H9 (cell line): ENCODE results near the gene NAPSA. TPM values are rescaled to one million over a fixed set of nuclear protein-coding genes. Genes with fewer than 3 reads are reported as not detected.

Source experiments
- DNase-seq: peaks from one replicate; pipeline ENCODE4 v3.0.0-alpha.2; 2017
- H2AFZ ChIP-seq: one replicate; pipeline ENCODE4 v1.6.1; 2013; ENCODE audit warnings: mild to moderate bottlenecking, low read length, control low read depth, moderate library complexity
- H2AK5ac ChIP-seq: 2 replicates; pipeline ENCODE4 v1.6.1; 2013; ENCODE audit warnings: low read length, control low read depth, mixed read lengths; ENCODE audit not compliant: insufficient read length
- H2BK120ac ChIP-seq: one replicate; pipeline ENCODE4 v1.6.1; 2013; ENCODE audit warnings: low read depth, mild to moderate bottlenecking, low read length, control low read depth, inconsistent platforms; ENCODE audit not compliant: poor library complexity, severe bottlenecking
- H2BK12ac ChIP-seq: 2 replicates; pipeline ENCODE4 v1.6.1; 2013; ENCODE audit warnings: low read length, control low read depth, mixed read lengths, low read depth; ENCODE audit not compliant: insufficient read length
- H2BK15ac ChIP-seq: 2 replicates; pipeline ENCODE4 v1.6.1; 2013; ENCODE audit warnings: low read depth, low read length, control low read depth
- H2BK20ac ChIP-seq: one replicate; pipeline ENCODE4 v1.6.1; 2013; ENCODE audit warnings: low read depth, mild to moderate bottlenecking, low read length, control low read depth, inconsistent platforms; ENCODE audit not compliant: poor library complexity, severe bottlenecking
- H2BK5ac ChIP-seq: 2 replicates; pipeline ENCODE4 v1.6.1; 2013; ENCODE audit warnings: low read length, control low read depth, mixed read lengths; ENCODE audit not compliant: insufficient read length
- H3K14ac ChIP-seq: 2 replicates; pipeline ENCODE4 v1.6.1; 2013; ENCODE audit warnings: low read length, control low read depth; ENCODE audit not compliant: insufficient read depth
- H3K18ac ChIP-seq: 2 replicates; pipeline ENCODE4 v1.6.1; 2013; ENCODE audit warnings: low read depth, mild to moderate bottlenecking, mixed read lengths, low read length, control low read depth; ENCODE audit not compliant: insufficient read length
- H3K23ac ChIP-seq: 2 replicates; pipeline ENCODE4 v1.6.1; 2013; ENCODE audit warnings: low read length, control low read depth, mixed read lengths, low read depth; ENCODE audit not compliant: insufficient read length
- H3K23me2 ChIP-seq: 2 replicates; pipeline ENCODE4 v1.6.1; 2013; ENCODE audit warnings: low read depth, mild to moderate bottlenecking, mixed read lengths, low read length, control low read depth; ENCODE audit not compliant: insufficient read length, poor library complexity, severe bottlenecking
- H3K27ac ChIP-seq: 2 replicates; pipeline ENCODE4 v1.5.1; 2013; ENCODE audit warnings: low read length, control low read depth, mixed read lengths, low read depth; ENCODE audit not compliant: insufficient read length
- H3K27me3 ChIP-seq: 2 replicates; pipeline ENCODE4 v1.6.1; 2013; ENCODE audit warnings: low read length, control low read depth, inconsistent platforms; ENCODE audit not compliant: insufficient read depth
- H3K4ac ChIP-seq: 2 replicates; pipeline ENCODE4 v1.6.1; 2013; ENCODE audit warnings: low read depth, mild to moderate bottlenecking, control low read depth, inconsistent platforms, low read length, moderate library complexity
- H3K4me1 ChIP-seq: 2 replicates; pipeline ENCODE4 v1.6.1; 2013; ENCODE audit warnings: low read length, control low read depth, inconsistent platforms; ENCODE audit not compliant: insufficient read depth
- H3K4me2 ChIP-seq: 2 replicates; pipeline ENCODE4 v1.6.1; 2013; ENCODE audit warnings: low read length, control low read depth, mixed read lengths; ENCODE audit not compliant: insufficient read length, insufficient read depth
- H3K56ac ChIP-seq: 2 replicates; pipeline ENCODE4 v1.6.1; 2013; ENCODE audit warnings: low read depth, mild to moderate bottlenecking, mixed read lengths, low read length, control low read depth; ENCODE audit not compliant: insufficient read length
- H3K79me1 ChIP-seq: 2 replicates; pipeline ENCODE4 v1.6.1; 2013; ENCODE audit warnings: low read depth, mild to moderate bottlenecking, moderate library complexity, low read length, control low read depth, inconsistent platforms; ENCODE audit not compliant: insufficient read depth, poor library complexity, severe bottlenecking
- H3K79me2 ChIP-seq: 2 replicates; pipeline ENCODE4 v1.6.1; 2013; ENCODE audit warnings: low read length, control low read depth, inconsistent platforms; ENCODE audit not compliant: insufficient read depth
- H3K9ac ChIP-seq: 2 replicates; pipeline ENCODE4 v1.6.1; 2013; ENCODE audit warnings: low read length, control low read depth, mixed read lengths; ENCODE audit not compliant: insufficient read length; ENCODE audit errors: extremely low read depth
- H3K9me3 ChIP-seq: one replicate; pipeline ENCODE4 v1.6.1; 2013; ENCODE audit warnings: low read depth, low read length, inconsistent platforms; ENCODE audit not compliant: control insufficient read depth
- H3T11ph ChIP-seq: one replicate; pipeline ENCODE4 v1.6.1; 2013; ENCODE audit warnings: mild to moderate bottlenecking, low read length, control low read depth, inconsistent platforms
- H4K20me1 ChIP-seq: one replicate; pipeline ENCODE4 v1.6.1; 2013; ENCODE audit not compliant: control insufficient read depth, insufficient read length, insufficient read depth
- H4K5ac ChIP-seq: 2 replicates; pipeline ENCODE4 v1.6.1; 2013; ENCODE audit warnings: low read depth, mild to moderate bottlenecking, mixed read lengths, low read length, control low read depth; ENCODE audit not compliant: insufficient read length
- H4K8ac ChIP-seq: replicated peaks from 2 replicates; pipeline ENCODE4 v1.6.1; 2013; ENCODE audit warnings: low read length, control low read depth, mixed read lengths, low read depth; ENCODE audit not compliant: insufficient read length
- H4K91ac ChIP-seq: 2 replicates; pipeline ENCODE4 v1.6.1; 2013; ENCODE audit warnings: low read depth, mild to moderate bottlenecking, moderate library complexity, mixed read lengths, low read length, control low read depth; ENCODE audit not compliant: insufficient read length
- H3K27ac Mint-ChIP-seq, 3 experiments: 2 replicates in 2 of 3; 3 replicates in 1 of 3; pipeline ENCODE4 v1.8.0; 2020 to 2021; ENCODE audit warnings: mixed read lengths in 3 of 3, mild to moderate bottlenecking in 1 of 3, moderate library complexity in 1 of 3
- H3K27me3 Mint-ChIP-seq: 2 replicates; pipeline ENCODE4 v1.8.0; 2021; ENCODE audit warnings: low read depth, mild to moderate bottlenecking, moderate library complexity, mixed read lengths
- H3K36me3 Mint-ChIP-seq, 3 experiments: 2 replicates in 2 of 3; 3 replicates in 1 of 3; pipeline ENCODE4 v1.8.0; 2020 to 2021; ENCODE audit warnings: low read depth in 3 of 3, mixed read lengths in 3 of 3; ENCODE audit not compliant: insufficient read depth in 1 of 3
- H3K4me1 Mint-ChIP-seq, 2 experiments: 2 replicates each; pipeline ENCODE4 v1.8.0; 2020; ENCODE audit warnings: mixed read lengths in 2 of 2
- H3K4me3 Mint-ChIP-seq, 2 experiments: 2 replicates in 1 of 2; 3 replicates in 1 of 2; pipeline ENCODE4 v1.8.0; 2020 to 2021; ENCODE audit warnings: mild to moderate bottlenecking in 2 of 2, mixed read lengths in 2 of 2, moderate library complexity in 1 of 2
- H3K9me3 Mint-ChIP-seq, 2 experiments: 2 replicates in 1 of 2; 3 replicates in 1 of 2; pipeline ENCODE4 v1.8.0; 2020; ENCODE audit warnings: mild to moderate bottlenecking in 2 of 2, mixed read lengths in 2 of 2, moderate library complexity in 1 of 2
- CTCF ChIP-seq: fragments of 200-600 bp; sonication (generic); conservative IDR thresholded peaks from 3 replicates; pipeline ENCODE4 v1.8.0; 2021; ENCODE audit warnings: antibody characterized with exemption, mild to moderate bottlenecking
- WGBS: extraction: QIAGEN DNeasy Blood & Tissue Kit; methylation state at CpG from one replicate; pipeline ENCODE4 v1.1.7; 2013; ENCODE audit warnings: missing lambda C conversion rate, low lambda C conversion rate, mixed read lengths; ENCODE audit not compliant: insufficient read length; ENCODE audit errors: extremely low coverage; 5-methylcytosine and 5-hydroxymethylcytosine counted together
- total RNA-seq: library from RNA; stranded (reverse); gene quantifications from 2 replicates; pipeline ENCODE4 v1.2.1, GENCODE V29; 2021

Gene NAPSA
- total RNA-seq, 1 experiment from 2014 or later = 0.44 TPM

GRCh38 chr19:50309396-50310125 lies 55.9 kb downstream of the NAPSA start:
- no peak overlapping the region for H3K23ac ChIP-seq
- H3K4me1 Mint-ChIP-seq = peaks cover 15 to 34% of the 10 kb centered on the region in 2 experiments
- H3K27me3 Mint-ChIP-seq = peaks cover 28% of the 10 kb centered on the region
- H3K79me1 ChIP-seq = no peaks in the 10 kb centered on the region
- no peak overlapping the region for H4K8ac ChIP-seq
- H4K91ac ChIP-seq = no peak overlapping the region
- DNase-seq = no peak
- H2AK5ac ChIP-seq = no peak overlapping the region
- no peak overlapping the region for H3K56ac ChIP-seq
- no peaks in the 10 kb centered on the region for H3K79me2 ChIP-seq
- no peak overlapping the region for H2BK20ac ChIP-seq
- H3K4ac ChIP-seq = no peak overlapping the region
- H3K4me2 ChIP-seq = no peak overlapping the region
- no peak overlapping the region for H2BK15ac ChIP-seq
- no peak overlapping the region for H2BK120ac ChIP-seq
- no CpG with 5 or more reads among the region's 16 CpGs for WGBS
- H3K9ac ChIP-seq = no peak overlapping the region
- H4K5ac ChIP-seq = no peak overlapping the region
- no peak for TF ChIP-seq CTCF
- no peak overlapping the region for H3T11ph ChIP-seq
- H3K4me1 ChIP-seq = no peaks in the 10 kb centered on the region
- no peaks in the 10 kb centered on the region for H3K9me3 ChIP-seq
- no peak overlapping the region for H2BK12ac ChIP-seq
- no peak overlapping the region for H3K14ac ChIP-seq
- H3K36me3 Mint-ChIP-seq = peaks cover 0 to 7% (median 0%) of the 10 kb centered on the region in 3 experiments; a peak in 4 of 7 replicates
- H2BK5ac ChIP-seq = no peak overlapping the region
- H3K27ac Mint-ChIP-seq = no peak overlapping the region
- H3K4me3 Mint-ChIP-seq = no peak overlapping the region
- H3K27me3 ChIP-seq = no peaks in the 10 kb centered on the region
- no peaks in the 10 kb centered on the region for H4K20me1 ChIP-seq
- no peak overlapping the region for H2AFZ ChIP-seq
- H3K23me2 ChIP-seq = peaks cover 21% of the 10 kb centered on the region
- no peaks in the 10 kb centered on the region; a peak in 1 of 5 replicates for H3K9me3 Mint-ChIP-seq
- H3K18ac ChIP-seq = no peak overlapping the region
- no peak overlapping the region for H3K27ac ChIP-seq
